ENCODE results near the gene IQCH.

GRCh38 chr15:67515557-67515956 lies 261.0 kb downstream of the IQCH start:
- TF ChIP-seq CTCF (IDR thresholded peaks at IDR 0.05; ENCODE audit: low read length) (no peak), EZH2 (optimal IDR thresholded peaks at IDR 0.05; ENCODE audit: low read depth, low read length) (no peak), EZH2phosphoT487 (IDR thresholded peaks at IDR 0.05; ENCODE audit: low read length) (no peak)
